IPS-15b (cell line): Measurements from ENCODE around the gene MTREX.

Source experiments
- H3K27me3 ChIP-seq: one replicate; pipeline ENCODE4 v1.6.1; 2013; ENCODE audit warnings: low read length; ENCODE audit not compliant: control insufficient read depth, insufficient read depth
- H3K36me3 ChIP-seq: one replicate; pipeline ENCODE4 v1.6.1; 2013; ENCODE audit warnings: low read length; ENCODE audit not compliant: control insufficient read depth, insufficient read depth
- H3K4me1 ChIP-seq: one replicate; pipeline ENCODE4 v1.6.1; 2013; ENCODE audit warnings: mild to moderate bottlenecking, low read length; ENCODE audit not compliant: control insufficient read depth, insufficient read depth
- H3K4me3 ChIP-seq: one replicate; pipeline ENCODE4 v1.5.1; 2013; ENCODE audit warnings: low read depth, low read length
- H3K9ac ChIP-seq: one replicate; pipeline ENCODE4 v1.6.1; 2013; ENCODE audit warnings: low read depth, mild to moderate bottlenecking, low read length
- H3K9me3 ChIP-seq: one replicate; pipeline ENCODE4 v1.6.1; 2013; ENCODE audit warnings: mild to moderate bottlenecking, low read length; ENCODE audit not compliant: control insufficient read depth, insufficient read depth

The MTREX gene

GRCh38 chr5:55386356-55386755 is 78.6 kb downstream of the MTREX start:
- Histone ChIP-seq H3K4me1 (peaks cover 3% of the 10 kb centered on the region), H3K27me3 (no peaks in the 10 kb centered on the region), H3K9me3 (no peaks in the 10 kb centered on the region), H3K4me3 (no peak overlapping the region), H3K9ac (no peak overlapping the region), H3K36me3 (peaks cover 2% of the 10 kb centered on the region)

GRCh38 chr5:55387865-55388264 is 80.1 kb downstream of the MTREX start:
- peaks cover 7% of the 10 kb centered on the region for H3K36me3 ChIP-seq
- H3K9ac ChIP-seq = no peak overlapping the region
- no peak overlapping the region for H3K4me3 ChIP-seq
- peaks cover 5% of the 10 kb centered on the region for H3K9me3 ChIP-seq
- no peaks in the 10 kb centered on the region for H3K27me3 ChIP-seq
- peaks cover 3% of the 10 kb centered on the region for H3K4me1 ChIP-seq

GRCh38 chr5:55391707-55392106 is 83.9 kb downstream of the MTREX start:
- peaks cover 9% of the 10 kb centered on the region for H3K36me3 ChIP-seq
- H3K9ac ChIP-seq = no peak overlapping the region
- peaks cover 3% of the 10 kb centered on the region for H3K4me1 ChIP-seq
- H3K9me3 ChIP-seq = peaks cover 7% of the 10 kb centered on the region
- no peak overlapping the region for H3K4me3 ChIP-seq
- H3K27me3 ChIP-seq = no peaks in the 10 kb centered on the region

GRCh38 chr5:55392669-55393068 is 84.9 kb downstream of the MTREX start:
- Histone ChIP-seq H3K9me3 (peaks cover 7% of the 10 kb centered on the region), H3K4me3 (no peak overlapping the region), H3K4me1 (peaks cover 3% of the 10 kb centered on the region), H3K27me3 (no peaks in the 10 kb centered on the region), H3K9ac (no peak overlapping the region), H3K36me3 (peaks cover 9% of the 10 kb centered on the region)

GRCh38 chr5:55393501-55394175 is 85.8 kb downstream of the MTREX start:
- Histone ChIP-seq H3K36me3 (peaks cover 9% of the 10 kb centered on the region), H3K9ac (no peak overlapping the region), H3K27me3 (no peaks in the 10 kb centered on the region), H3K4me1 (peaks cover 3% of the 10 kb centered on the region), H3K9me3 (peaks cover 7% of the 10 kb centered on the region), H3K4me3 (no peak overlapping the region)

GRCh38 chr5:55402199-55402598 is 94.4 kb downstream of the MTREX start:
- Histone ChIP-seq H3K36me3 (no peaks in the 10 kb centered on the region), H3K9me3 (no peaks in the 10 kb centered on the region), H3K9ac (no peak overlapping the region), H3K4me3 (no peak overlapping the region), H3K27me3 (no peaks in the 10 kb centered on the region), H3K4me1 (no peaks in the 10 kb centered on the region)

GRCh38 chr5:55406292-55406691 is 98.5 kb downstream of the MTREX start:
- Histone ChIP-seq H3K36me3 (no peaks in the 10 kb centered on the region), H3K27me3 (no peaks in the 10 kb centered on the region), H3K9ac (no peak overlapping the region), H3K4me3 (no peak overlapping the region), H3K9me3 (no peaks in the 10 kb centered on the region), H3K4me1 (no peaks in the 10 kb centered on the region)

- H3K4me3 ChIP-seq = no peak overlapping the region
- H3K36me3 ChIP-seq = no peaks in the 10 kb centered on the region
- no peaks in the 10 kb centered on the region for H3K27me3 ChIP-seq
- H3K9me3 ChIP-seq = no peaks in the 10 kb centered on the region
- no peak overlapping the region for H3K9ac ChIP-seq
- H3K4me1 ChIP-seq = no peaks in the 10 kb centered on the region
These were observed 99.4 kb downstream of the MTREX start for GRCh38 chr5:55407059-55407684.

GRCh38 chr5:55407984-55408383 is 100.2 kb downstream of the MTREX start:
- H3K36me3 ChIP-seq = no peaks in the 10 kb centered on the region
- H3K9me3 ChIP-seq = no peaks in the 10 kb centered on the region
- H3K4me1 ChIP-seq = no peaks in the 10 kb centered on the region
- no peak overlapping the region for H3K4me3 ChIP-seq
- no peaks in the 10 kb centered on the region for H3K27me3 ChIP-seq
- H3K9ac ChIP-seq = no peak overlapping the region

GRCh38 chr5:55409775-55410174 is 102.0 kb downstream of the MTREX start:
- Histone ChIP-seq H3K9me3 (no peaks in the 10 kb centered on the region), H3K36me3 (no peaks in the 10 kb centered on the region), H3K4me3 (no peak overlapping the region), H3K4me1 (no peaks in the 10 kb centered on the region), H3K9ac (no peak overlapping the region), H3K27me3 (no peaks in the 10 kb centered on the region)

- Histone ChIP-seq H3K27me3 (no peaks in the 10 kb centered on the region), H3K4me1 (no peaks in the 10 kb centered on the region), H3K36me3 (no peaks in the 10 kb centered on the region), H3K9ac (no peak overlapping the region), H3K9me3 (no peaks in the 10 kb centered on the region), H3K4me3 (no peak overlapping the region)
These were observed 103.1 kb downstream of the MTREX start for GRCh38 chr5:55410845-55411244.

GRCh38 chr5:55411876-55412275 is 104.1 kb downstream of the MTREX start:
- Histone ChIP-seq H3K9me3 (no peaks in the 10 kb centered on the region), H3K27me3 (no peaks in the 10 kb centered on the region), H3K4me1 (no peaks in the 10 kb centered on the region), H3K4me3 (no peak overlapping the region), H3K36me3 (no peaks in the 10 kb centered on the region), H3K9ac (no peak overlapping the region)
